H1 (cell line): ENCODE results near the gene TMEM271. TPM values are rescaled to one million over a fixed set of nuclear protein-coding genes. Genes with fewer than 3 reads are reported as not detected.

Experiments
- CTCF ChIA-PET: fragments of 300-600 bp; sonication (Branson Sonifier 250); formaldehyde crosslinking; loops from one replicate; lab custom pipeline; 2021; ENCODE audit not compliant: partially characterized antibody; lab: Charles Lee
- POLR2A ChIA-PET: fragments of 300-600 bp; sonication (Branson Sonifier 250); formaldehyde crosslinking; loops from one replicate; lab custom pipeline; 2021; ENCODE audit warnings: inconsistent platforms; ENCODE audit not compliant: partially characterized antibody; lab: Charles Lee
- DNase-seq, 2 experiments: peaks; one replicate each; pipeline versions ENCODE4 v3.0.0 to v3.0.0-alpha.2; 2010 to 2022; ENCODE audit warnings: low spot score in 2 of 2, low read depth in 1 of 2, mixed read lengths in 1 of 2
- FAIRE-seq: peaks from 2 replicates; lab custom pipeline; 2011; peaks lifted over from hg19 to GRCh38; lab: Jason Lieb, UNC
- H2AFZ ChIP-seq: 2 replicates; pipeline ENCODE4 v1.8.1; 2012; ENCODE audit warnings: low read length, inconsistent platforms
- H2AK5ac ChIP-seq: 2 replicates; pipeline ENCODE4 v1.6.1; 2013; ENCODE audit warnings: low read depth, low read length
- H2BK120ac ChIP-seq: replicated peaks from 2 replicates; pipeline ENCODE3; 2013; ENCODE audit warnings: low read depth, low read length, inconsistent platforms
- H2BK12ac ChIP-seq: 2 replicates; pipeline ENCODE4 v1.6.1; 2013; ENCODE audit warnings: low read depth, low read length
- H2BK15ac ChIP-seq: 2 replicates; pipeline ENCODE4 v1.6.1; 2013; ENCODE audit warnings: low read length
- H2BK20ac ChIP-seq: 2 replicates; pipeline ENCODE4 v1.6.1; 2013; ENCODE audit warnings: low read length
- H2BK5ac ChIP-seq: 2 replicates; pipeline ENCODE4 v1.6.1; 2013; ENCODE audit warnings: low read depth, low read length
- H3K14ac ChIP-seq: 2 replicates; pipeline ENCODE4 v1.6.1; 2013; ENCODE audit warnings: inconsistent platforms; ENCODE audit not compliant: insufficient read length
- H3K18ac ChIP-seq: 2 replicates; pipeline ENCODE4 v1.6.1; 2013; ENCODE audit warnings: low read length; ENCODE audit errors: extremely low read depth
- H3K23ac ChIP-seq: 2 replicates; pipeline ENCODE4 v1.6.1; 2013; ENCODE audit warnings: inconsistent platforms; ENCODE audit not compliant: insufficient read length
- H3K23me2 ChIP-seq: 2 replicates; pipeline ENCODE4 v1.6.1; 2013; ENCODE audit warnings: low read depth, low read length
- H3K27ac ChIP-seq: 2 replicates; pipeline ENCODE4 v1.6.1; 2011; ENCODE audit warnings: low read depth, low read length, inconsistent platforms
- H3K27me3 ChIP-seq, 4 experiments: replicated peaks in 1 of 4; 1 replicate in 1 of 4; 2 replicates in 3 of 4; pipeline versions ENCODE4 v1.6.1 to v1.8.1; 2011 to 2013; ENCODE audit warnings: low read length in 3 of 4, mild to moderate bottlenecking in 3 of 4, inconsistent platforms in 2 of 4, mixed read lengths in 2 of 4, moderate library complexity in 1 of 4; ENCODE audit not compliant: control insufficient read depth in 3 of 4, insufficient read depth in 3 of 4; ENCODE audit errors: extremely low read depth in 1 of 4
- H3K36me3 ChIP-seq, 4 experiments: 2 replicates each; pipeline versions ENCODE4 v1.6.1 to v1.8.1; 2011 to 2013; ENCODE audit warnings: mild to moderate bottlenecking in 4 of 4, low read length in 3 of 4, moderate library complexity in 2 of 4, control low read depth in 1 of 4, inconsistent platforms in 1 of 4; ENCODE audit not compliant: insufficient read depth in 4 of 4, control insufficient read depth in 2 of 4
- H3K4ac ChIP-seq: replicated peaks from 2 replicates; pipeline ENCODE3; 2013; ENCODE audit warnings: low read length, low read depth, mixed read lengths, inconsistent platforms; ENCODE audit not compliant: insufficient read length
- H3K4me1 ChIP-seq, 4 experiments: replicated peaks in 1 of 4; 1 replicate in 1 of 4; 2 replicates in 3 of 4; pipeline versions ENCODE4 v1.6.1 to v1.8.1; 2011 to 2013; ENCODE audit warnings: low read length in 3 of 4, inconsistent platforms in 2 of 4, mixed read lengths in 1 of 4; ENCODE audit not compliant: insufficient read depth in 4 of 4, control insufficient read depth in 3 of 4
- H3K4me2 ChIP-seq, 2 experiments: 2 replicates each; pipeline versions ENCODE4 v1.6.1 to v1.8.1; 2011 to 2013; ENCODE audit warnings: low read depth in 2 of 2, low read length in 2 of 2, control low read depth in 1 of 2, inconsistent platforms in 1 of 2, mild to moderate bottlenecking in 1 of 2; ENCODE audit not compliant: insufficient read depth in 1 of 2
- H3K4me3 ChIP-seq, 4 experiments: fragments of 200-600, 300-600 bp in 1 of 4; sonication (generic), shearing (Covaris generic), sonication (Bioruptor Twin) in 1 of 4; 2 replicates each; pipeline versions ENCODE4 v1.5.1 to v1.8.1; 2011 to 2016; ENCODE audit warnings: low read length in 4 of 4, low read depth in 3 of 4, control low read depth in 2 of 4, inconsistent platforms in 2 of 4, mild to moderate bottlenecking in 2 of 4, mixed read lengths in 1 of 4, moderate library complexity in 1 of 4; ENCODE audit not compliant: insufficient read depth in 2 of 4; ENCODE audit errors: extremely low read depth in 1 of 4
- H3K56ac ChIP-seq: replicated peaks from 2 replicates; pipeline ENCODE3; 2013; ENCODE audit warnings: low read depth, mild to moderate bottlenecking, mixed read lengths, low read length, inconsistent platforms; ENCODE audit not compliant: insufficient read length
- H3K79me1 ChIP-seq: 2 replicates; pipeline ENCODE4 v1.6.1; 2013; ENCODE audit warnings: low read depth, low read length, control low read depth
- H3K79me2 ChIP-seq, 2 experiments: 2 replicates each; pipeline versions ENCODE4 v1.6.1 to v1.8.1; 2012 to 2013; ENCODE audit warnings: low read length in 2 of 2, mild to moderate bottlenecking in 2 of 2, inconsistent platforms in 1 of 2; ENCODE audit not compliant: insufficient read depth in 2 of 2, control insufficient read depth in 1 of 2
- H3K9ac ChIP-seq, 4 experiments: replicated peaks in 1 of 4; 1 replicate in 1 of 4; 2 replicates in 3 of 4; pipeline versions ENCODE4 v1.6.1 to v1.8.1; 2011 to 2013; ENCODE audit warnings: low read depth in 3 of 4, low read length in 3 of 4, control low read depth in 2 of 4, mild to moderate bottlenecking in 2 of 4, moderate library complexity in 2 of 4, inconsistent platforms in 1 of 4; ENCODE audit errors: extremely low read depth in 1 of 4
- H3K9me3 ChIP-seq, 2 experiments: 2 replicates each; pipeline versions ENCODE4 v1.6.1 to v1.8.1; 2012 to 2013; ENCODE audit warnings: mild to moderate bottlenecking in 2 of 2, moderate library complexity in 2 of 2, control low read depth in 1 of 2, inconsistent platforms in 1 of 2, low read depth in 1 of 2, low read length in 1 of 2, mixed read lengths in 1 of 2; ENCODE audit not compliant: insufficient read depth in 2 of 2
- H4K20me1 ChIP-seq, 2 experiments: replicated peaks in 1 of 2; 2 replicates each; pipeline versions ENCODE3 to v1.8.1; 2011 to 2013; ENCODE audit warnings: inconsistent platforms in 2 of 2, low read length in 2 of 2, mild to moderate bottlenecking in 1 of 2; ENCODE audit not compliant: insufficient read depth in 2 of 2, control insufficient read depth in 1 of 2
- H4K5ac ChIP-seq: 2 replicates; pipeline ENCODE4 v1.6.1; 2013; ENCODE audit warnings: low read length, low read depth, mixed read lengths, inconsistent platforms; ENCODE audit not compliant: insufficient read length
- H4K8ac ChIP-seq: 2 replicates; pipeline ENCODE4 v1.8.0; 2013; ENCODE audit warnings: mild to moderate bottlenecking, moderate library complexity, low read length, inconsistent platforms; ENCODE audit not compliant: insufficient read depth; ENCODE audit errors: extremely low read depth
- H4K91ac ChIP-seq: replicated peaks from 2 replicates; pipeline ENCODE3; 2013; ENCODE audit warnings: low read length, mixed read lengths, inconsistent platforms; ENCODE audit not compliant: insufficient read length
- ASH2L ChIP-seq: fragments of 200-600, 300-600 bp; sonication (generic); IDR thresholded peaks from one replicate; pipeline ENCODE4 v1.7.1; 2017; ENCODE audit warnings: low read length
- CTBP2 ChIP-seq: IDR thresholded peaks from 2 replicates; pipeline ENCODE4 v1.7.0; 2011; ENCODE audit warnings: borderline replicate concordance, mild to moderate bottlenecking, moderate library complexity, mixed read lengths, low read length; ENCODE audit not compliant: insufficient read depth, insufficient read length
- NRF1 ChIP-seq: IDR thresholded peaks from 2 replicates; pipeline ENCODE4 v1.6.1; 2011; ENCODE audit warnings: mild to moderate bottlenecking, low read depth, low read length, improper control_type of control experiment
- SIN3A ChIP-seq, 2 experiments: IDR thresholded peaks in 1 of 2; conservative IDR thresholded peaks in 1 of 2; 2 replicates each; pipeline ENCODE4 v1.6.1; 2011 to 2012; ENCODE audit warnings: low read length in 2 of 2, improper control_type of control experiment in 1 of 2, low read depth in 1 of 2, mild to moderate bottlenecking in 1 of 2
- WGBS, 2 experiments: shearing (Covaris generic) in 1 of 2; methylation state at CpG; one replicate each; pipeline versions ENCODE4 v1.1.6 to v1.1.7; 2013 to 2015; ENCODE audit warnings: low lambda C conversion rate in 2 of 2, mixed read lengths in 2 of 2, inconsistent platforms in 1 of 2, low coverage in 1 of 2, missing lambda C conversion rate in 1 of 2; ENCODE audit not compliant: insufficient replicate concordance in 2 of 2, insufficient coverage in 1 of 2, insufficient read length in 1 of 2; ENCODE audit errors: extremely low coverage in 1 of 2, missing lambda C conversion rate in 1 of 2; 5-methylcytosine and 5-hydroxymethylcytosine counted together
- polyA plus RNA-seq, 7 experiments: library from polyadenylated mRNA; depleted of rRNA in 3 of 7; stranded (reverse) in 5 of 7; unstranded in 2 of 7; fragments of >200 nt in 5 of 7; fragments of 200-250 nt in 2 of 7; gene quantifications; 1 replicate in 5 of 7; 2 replicates in 1 of 7; 4 replicates in 1 of 7; pipeline versions ENCODE4 v1.2.1 to v1.2.3, GENCODE V29; 2011 to 2013; ENCODE audit warnings: missing spikeins in 2 of 7, mixed read lengths in 2 of 7
- total RNA-seq: library from RNA; stranded (reverse); fragmentation: NEBNext Ultra II Directional; extraction: Animal tissue kit (Norgen Biotek cat#: 25700); gene quantifications from 2 replicates; pipeline ENCODE4 v1.2.1, GENCODE V29; 2021

Gene TMEM271
- total and polyA plus RNA-seq, 2 of the 8 experiments (the other 6 are each of a cell fraction or from before 2014, with no cell fraction given): 0.08 to 0.35 TPM

DNA sequence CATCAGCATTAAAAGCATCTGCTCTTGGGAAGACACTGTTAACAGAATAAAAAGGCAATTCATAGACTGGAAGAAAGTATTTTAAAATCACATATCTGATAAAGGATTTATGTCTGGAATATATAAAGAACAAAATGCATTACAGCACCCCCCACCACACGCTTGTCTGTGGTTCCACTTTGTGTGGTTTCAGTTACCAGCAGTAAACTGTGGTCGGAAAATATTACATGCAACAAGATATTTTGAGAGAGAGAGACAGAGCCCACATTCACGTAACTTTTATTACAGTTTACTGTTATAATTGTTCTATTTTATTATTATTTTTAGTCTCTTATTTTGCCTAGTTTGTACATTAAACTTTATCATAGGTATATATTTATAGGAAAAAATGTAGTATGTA lies 28.0 kb upstream of the TMEM271 start:
- Histone ChIP-seq H2BK120ac (no peak overlapping the region), H3K79me1 (no peaks in the 10 kb centered on the region), H3K27me3 (no peaks in the 10 kb centered on the region), H2AK5ac (no peak overlapping the region), H3K9me3 (no peaks in the 10 kb centered on the region), H3K56ac (no peak overlapping the region), H4K91ac (no peak overlapping the region), H2BK12ac (no peak overlapping the region), H2AFZ (no peak overlapping the region), H4K5ac (no peak overlapping the region), H3K4me1 (no peaks in the 10 kb centered on the region), H3K36me3 (no peaks in the 10 kb centered on the region), H4K20me1 (no peaks in the 10 kb centered on the region), H3K27ac (no peak overlapping the region), H3K23ac (no peak overlapping the region), H4K8ac (no peak overlapping the region), H3K9ac (no peak overlapping the region), H3K23me2 (no peaks in the 10 kb centered on the region), H3K18ac (no peak overlapping the region), H3K4me2 (no peak overlapping the region), H3K14ac (no peak overlapping the region), H3K4me3 (no peak overlapping the region), H2BK20ac (no peak overlapping the region), H3K4ac (no peak overlapping the region), H3K79me2 (no peaks in the 10 kb centered on the region), H2BK15ac (no peak overlapping the region), H2BK5ac (no peak overlapping the region)
- WGBS, 2 experiments: 92% methylated on average over 3 of the region's 3 CpGs; no CpG with 5 or more reads in 1 of the 2 experiments
- DNase-seq: no peak
- no peak for FAIRE-seq
- TF ChIP-seq CTBP2 (no peak), SIN3A (conservative IDR thresholded peaks at IDR 0.05 in 1 of 2, IDR thresholded peaks at IDR 0.05 in 1 of 2; ENCODE audit: low read depth in 1 of 2, low read length in 2 of 2) (no peak), ASH2L (no peak), NRF1 (no peak)
- ChIA-PET POLR2A (no interaction called here), CTCF (interaction anchor here (0.7 to 1.4 kb wide), 2 partner anchors 27 to 71 kb away, joined by 3 to 7 read pairs; no protein-coding TSS in a partner anchor)
